Kidney (tissue), 14 donors: ENCODE results near the gene PDK2. TPM values are rescaled to one million over a fixed set of nuclear protein-coding genes. Genes with fewer than 3 reads are reported as not detected.

Experiments used
- DNase-seq, 5 donors: peaks; one replicate each; pipeline ENCODE4 v3.0.0-alpha.2; 2013 to 2020
- FAIRE-seq: peaks from 2 replicates; lab custom pipeline; 2012; peaks lifted over from hg19 to GRCh38; lab: Jason Lieb, UNC
- H3K27ac ChIP-seq, 2 donors: one replicate each; pipeline ENCODE4 v1.7.0; 2013; ENCODE audit warnings: low read depth in 2 of 2, low read length in 2 of 2, inconsistent platforms in 1 of 2
- H3K27me3 ChIP-seq: one replicate; pipeline ENCODE4 v1.7.1; 2013; ENCODE audit warnings: low read length, inconsistent platforms; ENCODE audit not compliant: control insufficient read depth, insufficient read depth
- H3K36me3 ChIP-seq, 3 donors: one replicate each; pipeline versions ENCODE4 v1.7.0 to v1.7.1; 2013; ENCODE audit warnings: low read length in 3 of 3, control low read depth in 1 of 3, inconsistent platforms in 1 of 3; ENCODE audit not compliant: insufficient read depth in 3 of 3, control insufficient read depth in 2 of 3
- H3K4me1 ChIP-seq, 3 donors: one replicate each; pipeline versions ENCODE4 v1.7.0 to v1.7.1; 2013; ENCODE audit warnings: low read length in 3 of 3, inconsistent platforms in 1 of 3, low read depth in 1 of 3; ENCODE audit not compliant: control insufficient read depth in 2 of 3, insufficient read depth in 2 of 3
- H3K4me3 ChIP-seq, 3 donors: one replicate each; pipeline versions ENCODE4 v1.7.0 to v1.8.1; 2013; ENCODE audit warnings: low read length in 3 of 3, control low read depth in 1 of 3, inconsistent platforms in 1 of 3
- H3K9ac ChIP-seq, 3 donors: one replicate each; pipeline versions ENCODE4 v1.7.0 to v1.7.1; 2013; ENCODE audit warnings: low read length in 3 of 3, control low read depth in 1 of 3, inconsistent platforms in 1 of 3
- H3K9me3 ChIP-seq, 3 donors: one replicate each; pipeline versions ENCODE4 v1.7.0 to v1.7.1; 2013; ENCODE audit warnings: low read length in 3 of 3, control low read depth in 1 of 3, inconsistent platforms in 1 of 3; ENCODE audit not compliant: control insufficient read depth in 2 of 3, insufficient read depth in 1 of 3
- intact Hi-C: fragments of 100-400 bp; cut with DNase I; formaldehyde crosslinking; loops from one replicate; pipeline ENCODE4 v1.11.1; 2022
- polyA plus RNA-seq: library from polyadenylated mRNA; stranded (reverse); fragments of 350-450 nt; fragmentation: Illumina TruSeq; extraction: RNeasy Lipid Tissue Mini Kit (QIAGEN cat#74804); gene quantifications from one replicate; pipeline ENCODE4 v1.2.3, GENCODE V29; 2014; ENCODE audit warnings: low read depth, low replicate concordance; ENCODE audit not compliant: insufficient read depth
- total RNA-seq: library from RNA; stranded (reverse); fragmentation: NEBNext Ultra II Directional; extraction: Animal tissue kit (Norgen Biotek cat#: 25700); gene quantifications from one replicate; pipeline ENCODE4 v1.2.1, GENCODE V29; 2021
- TF ChIP-seq, protein P1 (sequence below): IDR thresholded peaks from 3 replicates; pipeline ENCODE4 v1.5.1; 2012; ENCODE audit warnings: mild to moderate bottlenecking, moderate library complexity, borderline replicate concordance; ENCODE audit not compliant: insufficient read depth; ENCODE audit errors: extremely low read depth
- donor health status: control.
- donor health status: control.
- donor health status: control.
- donor health status: control.
- donor health status: control.
- donor health status: DM: yes; HTN: yes; CAD: no.
- donor health status: Normal renal cell carcinoma (clear cell type).

Gene PDK2
- total and polyA plus RNA-seq, 2 donors from 2014 or later: 41.9 to 121 TPM

DNA sequence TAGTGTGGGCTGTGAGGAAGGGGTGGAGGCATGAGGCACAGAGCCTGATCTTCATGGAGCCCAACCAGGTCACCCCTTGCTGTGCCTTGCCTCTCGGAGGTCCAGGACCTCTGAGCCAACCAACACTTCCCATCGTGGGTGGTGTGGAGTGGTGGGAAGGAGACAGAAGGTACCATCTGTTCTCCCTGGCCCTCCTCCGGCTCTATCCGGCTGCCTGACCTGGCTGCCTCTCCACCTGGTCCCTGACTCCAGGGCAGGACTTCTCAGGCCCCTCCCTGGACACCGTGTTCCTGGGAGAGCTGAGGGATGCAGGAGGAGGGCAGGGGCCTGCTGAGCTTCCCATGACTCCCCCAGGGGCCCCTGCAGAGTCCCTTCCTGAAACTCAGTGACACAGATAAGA, 3.9 kb downstream of the PDK2 start:
- peak overlapping the region in 1 of 3 donors; percentile 5 for H3K4me3 ChIP-seq
- intact Hi-C loops: loop anchor here (10.0 kb wide), 1 partner anchor 196 kb away; no protein-coding TSS in a partner anchor
- TF ChIP-seq, protein P1, sequence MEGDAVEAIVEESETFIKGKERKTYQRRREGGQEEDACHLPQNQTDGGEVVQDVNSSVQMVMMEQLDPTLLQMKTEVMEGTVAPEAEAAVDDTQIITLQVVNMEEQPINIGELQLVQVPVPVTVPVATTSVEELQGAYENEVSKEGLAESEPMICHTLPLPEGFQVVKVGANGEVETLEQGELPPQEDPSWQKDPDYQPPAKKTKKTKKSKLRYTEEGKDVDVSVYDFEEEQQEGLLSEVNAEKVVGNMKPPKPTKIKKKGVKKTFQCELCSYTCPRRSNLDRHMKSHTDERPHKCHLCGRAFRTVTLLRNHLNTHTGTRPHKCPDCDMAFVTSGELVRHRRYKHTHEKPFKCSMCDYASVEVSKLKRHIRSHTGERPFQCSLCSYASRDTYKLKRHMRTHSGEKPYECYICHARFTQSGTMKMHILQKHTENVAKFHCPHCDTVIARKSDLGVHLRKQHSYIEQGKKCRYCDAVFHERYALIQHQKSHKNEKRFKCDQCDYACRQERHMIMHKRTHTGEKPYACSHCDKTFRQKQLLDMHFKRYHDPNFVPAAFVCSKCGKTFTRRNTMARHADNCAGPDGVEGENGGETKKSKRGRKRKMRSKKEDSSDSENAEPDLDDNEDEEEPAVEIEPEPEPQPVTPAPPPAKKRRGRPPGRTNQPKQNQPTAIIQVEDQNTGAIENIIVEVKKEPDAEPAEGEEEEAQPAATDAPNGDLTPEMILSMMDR: no peak
- H3K9me3 ChIP-seq: no peaks in the 10 kb centered on the region
- peaks cover 2 to 44% (median 7%) of the 10 kb centered on the region in 3 donors for H3K36me3 ChIP-seq
- H3K9ac ChIP-seq: no peak overlapping the region
- peaks cover 0 to 64% (median 62%) of the 10 kb centered on the region in 3 donors for H3K4me1 ChIP-seq
- DNase-seq (peak in 1 of 5 donors; percentile 43), FAIRE-seq (no peak)
- no peaks in the 10 kb centered on the region for H3K27me3 ChIP-seq
- peak overlapping the region; percentile 32 to 90 for H3K27ac ChIP-seq

DNA sequence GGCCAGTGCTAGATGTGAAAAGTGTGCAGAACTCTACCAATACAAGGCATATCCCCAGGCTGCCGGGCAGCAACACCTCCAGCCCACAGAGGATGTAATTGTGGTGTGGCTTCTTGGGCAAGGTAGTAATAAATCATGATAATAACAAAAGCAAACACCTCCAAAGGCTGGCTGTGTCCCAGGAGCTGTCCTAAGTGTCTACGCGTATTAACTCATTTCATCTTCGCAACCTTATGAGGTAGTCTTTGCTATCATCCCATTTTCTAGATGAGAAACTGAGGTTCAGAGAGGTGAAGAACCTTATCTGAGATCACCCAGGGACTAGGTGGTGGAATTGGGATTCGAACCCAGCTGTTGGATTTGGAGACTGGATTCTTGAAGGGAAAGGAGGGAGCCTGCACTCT, 5.3 kb downstream of the PDK2 start:
- peak in 1 of 5 donors; percentile 9 for DNase-seq
- intact Hi-C loops: no loop called here
- no peak for FAIRE-seq
- peaks cover 0 to 64% (median 60%) of the 10 kb centered on the region in 3 donors for H3K4me1 ChIP-seq
- no peaks in the 10 kb centered on the region for H3K27me3 ChIP-seq
- H3K9me3 ChIP-seq: no peaks in the 10 kb centered on the region
- peak overlapping the region in 1 of 3 donors; percentile 1 for H3K9ac ChIP-seq
- peak overlapping the region in 1 of 3 donors; percentile 25 for H3K4me3 ChIP-seq
- H3K27ac ChIP-seq: peak overlapping the region; percentile 90 to 94
- H3K36me3 ChIP-seq: peaks cover 4 to 53% (median 7%) of the 10 kb centered on the region in 3 donors
- TF ChIP-seq, protein P1: no peak

DNA sequence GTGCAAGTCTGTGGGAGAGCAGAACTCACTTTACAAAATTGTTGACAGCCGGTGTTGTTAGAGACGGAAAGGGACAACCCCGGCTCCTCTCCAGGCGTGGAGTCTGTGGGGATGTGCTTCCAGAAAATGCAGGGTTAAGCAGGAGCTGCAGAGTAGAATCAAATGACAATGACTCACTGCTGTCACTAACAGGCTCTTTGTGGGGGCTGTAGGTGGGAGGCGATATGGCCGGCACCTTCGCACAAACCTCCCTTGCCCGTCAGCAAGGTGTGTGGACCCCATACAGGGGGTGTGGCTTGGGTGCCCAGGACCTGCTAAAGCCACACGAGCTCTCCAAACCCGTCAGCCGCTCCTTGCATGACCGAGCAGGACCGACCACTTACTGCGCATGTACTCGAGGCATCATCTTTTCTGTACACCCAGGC, 5.8 kb downstream of the PDK2 start:
- H3K4me3 ChIP-seq: peak overlapping the region in 1 of 3 donors; percentile 25
- H3K27me3 ChIP-seq: no peaks in the 10 kb centered on the region
- H3K4me1 ChIP-seq: peaks cover 0 to 64% (median 57%) of the 10 kb centered on the region in 3 donors
- TF ChIP-seq, protein P1: no peak
- H3K9ac ChIP-seq: peak overlapping the region in 1 of 3 donors; percentile 1
- no peaks in the 10 kb centered on the region for H3K9me3 ChIP-seq
- peaks cover 7 to 58% (median 7%) of the 10 kb centered on the region in 3 donors for H3K36me3 ChIP-seq
- peak overlapping the region; percentile 90 to 94 for H3K27ac ChIP-seq
- FAIRE-seq (no peak), DNase-seq (peak; percentile 76 to 85 (median 79))
- intact Hi-C loops: no loop called here
